PC-3 (cell line): Measurements from ENCODE around the gene MAPKBP1. TPM values are rescaled to one million over a fixed set of nuclear protein-coding genes. Genes with fewer than 3 reads are reported as not detected.

Experiments
- ATAC-seq: fragments of 200-7000 bp; cut with Tn5 transposase; 2 replicates; pipeline ENCODE4 v1.9.1; 2020; ENCODE audit warnings: mild to moderate bottlenecking, moderate library complexity
- BruUV-seq: library from RNA; stranded (reverse); fragments of 400-500 nt; replicated peaks from 2 replicates; lab custom pipeline; 2021; lab: Mats Ljungman, UMichigan
- CTCF ChIA-PET: fragments of 300-600 bp; sonication (Branson Sonifier 250); formaldehyde crosslinking; loops from one replicate; lab custom pipeline; 2022; ENCODE audit warnings: antibody characterized with exemption; lab: Charles Lee
- POLR2A ChIA-PET: fragments of 300-600 bp; sonication (Branson Sonifier 250); formaldehyde crosslinking; loops from one replicate; lab custom pipeline; 2022; ENCODE audit warnings: antibody characterized with exemption; ENCODE audit not compliant: unreplicated experiment; lab: Charles Lee
- DNase-seq: peaks from one replicate; pipeline ENCODE4 v3.0.0-alpha.2; 2015
- H2AFZ ChIP-seq: fragments of 300-600 bp; sonication (generic); 2 replicates; pipeline ENCODE4 v1.6.0; 2016; ENCODE audit warnings: antibody characterized with exemption, low read length
- H3F3A ChIP-seq: fragments of 300-600 bp; sonication (generic); one replicate; pipeline ENCODE4 v1.6.0; 2017; ENCODE audit warnings: antibody characterized with exemption, low read length, control low read depth, mild to moderate bottlenecking; ENCODE audit not compliant: unreplicated experiment
- H3K27ac ChIP-seq: fragments of 300-600 bp; sonication (generic); 2 replicates; pipeline ENCODE4 v1.5.1; 2016; ENCODE audit warnings: mild to moderate bottlenecking, low read length
- H3K27me3 ChIP-seq: fragments of 300-600 bp; sonication (generic); 2 replicates; pipeline ENCODE4 v1.6.1; 2016; ENCODE audit warnings: low read length, mixed read lengths
- H3K36me3 ChIP-seq: fragments of 300-600 bp; sonication (generic); 2 replicates; pipeline ENCODE4 v1.6.1; 2016; ENCODE audit warnings: low read depth, mixed run types, low read length, mixed read lengths
- H3K4me1 ChIP-seq: fragments of 300-600 bp; sonication (generic); 2 replicates; pipeline ENCODE4 v1.5.1; 2016; ENCODE audit warnings: low read length; ENCODE audit not compliant: insufficient read depth
- H3K4me2 ChIP-seq: fragments of 300-600 bp; sonication (generic); 2 replicates; pipeline ENCODE4 v1.6.0; 2016; ENCODE audit warnings: low read length
- H3K4me3 ChIP-seq: fragments of 300-600 bp; sonication (generic); 2 replicates; pipeline ENCODE4 v1.5.1; 2016; ENCODE audit warnings: mild to moderate bottlenecking, low read length, mixed read lengths
- H3K79me2 ChIP-seq: fragments of 300-600 bp; sonication (generic); 2 replicates; pipeline ENCODE4 v1.6.1; 2017; ENCODE audit warnings: low read length, mixed read lengths
- H3K9ac ChIP-seq: fragments of 300-600 bp; sonication (generic); 2 replicates; pipeline ENCODE4 v1.6.0; 2016; ENCODE audit warnings: mild to moderate bottlenecking, low read length
- H3K9me2 ChIP-seq: fragments of 300-600 bp; sonication (generic); replicated peaks from 2 replicates; pipeline ENCODE4 v1.6.1; 2016; ENCODE audit warnings: mixed run types, low read length, mixed read lengths
- H3K9me3 ChIP-seq: fragments of 300-600 bp; sonication (generic); 2 replicates; pipeline ENCODE4 v1.6.1; 2016; ENCODE audit warnings: low read length, mixed read lengths
- H4K20me1 ChIP-seq: fragments of 300-600 bp; sonication (generic); 2 replicates; pipeline ENCODE4 v1.6.1; 2016; ENCODE audit warnings: low read length, mixed read lengths
- CTCF ChIP-seq: fragments of 300-600 bp; sonication (generic); conservative IDR thresholded peaks from 2 replicates; pipeline ENCODE4 v1.5.1; 2017; ENCODE audit warnings: antibody characterized with exemption, low read depth, mild to moderate bottlenecking, low read length
- EZH2 ChIP-seq: fragments of 300-600 bp; sonication (generic); IDR thresholded peaks from one replicate; pipeline ENCODE4 v1.6.1; 2017; ENCODE audit warnings: antibody characterized with exemption, mild to moderate bottlenecking, low read length; ENCODE audit not compliant: unreplicated experiment
- EZH2phosphoT487 ChIP-seq: fragments of 300-600 bp; sonication (generic); IDR thresholded peaks from 2 replicates; pipeline ENCODE4 v1.6.1; 2018; ENCODE audit warnings: mild to moderate bottlenecking, antibody characterized with exemption, low read length, borderline replicate concordance
- intact Hi-C: fragments of 100-400 bp; cut with micrococcal nuclease; formaldehyde crosslinking; loops from 2 replicates; pipeline ENCODE4 v1.9.0; 2023
- total RNA-seq: library from RNA; depleted of rRNA; stranded (reverse); fragments of >200 nt; gene quantifications from 2 replicates; pipeline ENCODE4 v1.2.3, GENCODE V29; 2014

Gene MAPKBP1
- total RNA-seq, 1 experiment from 2014 or later = 29.1 TPM

- ChIA-PET CTCF (no interaction called here), POLR2A (no interaction called here)
- Histone ChIP-seq H3K79me2 (peaks cover 78% of the 10 kb centered on the region), H3K4me3 (no peak overlapping the region), H3K4me1 (peaks cover 50% of the 10 kb centered on the region), H2AFZ (no peak overlapping the region), H3K9ac (no peak overlapping the region; the same call in 1 of the 2 replicates), H3K27me3 (no peaks in the 10 kb centered on the region), H3K27ac (peak overlapping the region; percentile 84; the same call in 1 of the 2 replicates), H3K4me2 (no peak overlapping the region), H3K9me2 (no peaks in the 10 kb centered on the region), H4K20me1 (no peaks in the 10 kb centered on the region), H3F3A (no peaks in the 10 kb centered on the region), H3K36me3 (no peaks in the 10 kb centered on the region), H3K9me3 (no peaks in the 10 kb centered on the region)
- no TSS peak for BruUV-seq
- DNase-seq (no peak), ATAC-seq (no peak)
- intact Hi-C loops = loop anchor here (2.0 kb wide), 1 partner anchor 17 kb away; the partner anchor contains the start of gene MAPKBP1
- TF ChIP-seq CTCF (no peak), EZH2 (no peak), EZH2phosphoT487 (no peak)
These were observed 17.8 kb downstream of the MAPKBP1 start for GRCh38 chr15:41792000-41792637.

- H3K4me1 ChIP-seq = peaks cover 63% of the 10 kb centered on the region
- H3K79me2 ChIP-seq = peaks cover 77% of the 10 kb centered on the region
- ChIA-PET CTCF (interaction anchor here (0.7 kb wide), 1 partner anchor 126 kb away, joined by 3 read pairs; no protein-coding TSS in a partner anchor), POLR2A (no interaction called here)
- BruUV-seq = no TSS peak
- no peaks in the 10 kb centered on the region for H3K9me3 ChIP-seq
- H3K9ac ChIP-seq = no peak overlapping the region
- DNase-seq (peak; percentile 64), ATAC-seq (no peak)
- no peak overlapping the region for H3K27ac ChIP-seq
- H3K4me3 ChIP-seq = no peak overlapping the region
- H3K4me2 ChIP-seq = no peak overlapping the region
- no peak overlapping the region for H2AFZ ChIP-seq
- no peaks in the 10 kb centered on the region for H3K9me2 ChIP-seq
- H3F3A ChIP-seq = no peaks in the 10 kb centered on the region
- no peaks in the 10 kb centered on the region for H3K36me3 ChIP-seq
- H4K20me1 ChIP-seq = no peaks in the 10 kb centered on the region
- intact Hi-C loops = no loop called here
- no peak for TF ChIP-seq EZH2
- no peak for TF ChIP-seq CTCF
- TF ChIP-seq EZH2phosphoT487 = no peak
- H3K27me3 ChIP-seq = no peaks in the 10 kb centered on the region
These were observed 19.8 kb downstream of the MAPKBP1 start for GRCh38 chr15:41794081-41794480.
